ENCODE measurements around the gene SGPP2. TPM values are rescaled to one million over a fixed set of nuclear protein-coding genes. Genes with fewer than 3 reads are reported as not detected.
"Not testable (repeated sequence)": the region's sequence is repeated elsewhere in the genome, so short reads cannot be mapped to it uniquely, and the experiment has no call there.

Gene SGPP2
- total RNA-seq, 1 donor from 2014 or later = 22.4 TPM

DNA sequence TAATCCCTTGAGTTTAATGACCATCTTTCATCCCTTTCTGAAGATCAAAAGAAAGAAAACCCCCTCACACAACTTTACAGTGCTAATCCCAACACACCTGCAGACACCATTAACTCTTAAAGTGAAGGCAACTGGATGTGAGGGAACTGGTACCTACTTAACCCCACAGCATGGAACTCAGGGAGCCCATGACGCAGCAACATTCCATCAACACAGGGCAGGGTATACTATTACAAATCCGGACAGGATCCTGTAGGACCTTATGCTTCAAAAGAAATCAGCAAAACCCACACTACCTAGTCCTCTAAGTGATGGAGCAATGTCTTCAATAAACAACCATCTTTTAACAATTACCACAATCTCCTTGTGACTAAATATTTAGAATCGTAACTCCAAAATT lies 153.0 kb downstream of the SGPP2 start:
- TF ChIP-seq, protein P1, sequence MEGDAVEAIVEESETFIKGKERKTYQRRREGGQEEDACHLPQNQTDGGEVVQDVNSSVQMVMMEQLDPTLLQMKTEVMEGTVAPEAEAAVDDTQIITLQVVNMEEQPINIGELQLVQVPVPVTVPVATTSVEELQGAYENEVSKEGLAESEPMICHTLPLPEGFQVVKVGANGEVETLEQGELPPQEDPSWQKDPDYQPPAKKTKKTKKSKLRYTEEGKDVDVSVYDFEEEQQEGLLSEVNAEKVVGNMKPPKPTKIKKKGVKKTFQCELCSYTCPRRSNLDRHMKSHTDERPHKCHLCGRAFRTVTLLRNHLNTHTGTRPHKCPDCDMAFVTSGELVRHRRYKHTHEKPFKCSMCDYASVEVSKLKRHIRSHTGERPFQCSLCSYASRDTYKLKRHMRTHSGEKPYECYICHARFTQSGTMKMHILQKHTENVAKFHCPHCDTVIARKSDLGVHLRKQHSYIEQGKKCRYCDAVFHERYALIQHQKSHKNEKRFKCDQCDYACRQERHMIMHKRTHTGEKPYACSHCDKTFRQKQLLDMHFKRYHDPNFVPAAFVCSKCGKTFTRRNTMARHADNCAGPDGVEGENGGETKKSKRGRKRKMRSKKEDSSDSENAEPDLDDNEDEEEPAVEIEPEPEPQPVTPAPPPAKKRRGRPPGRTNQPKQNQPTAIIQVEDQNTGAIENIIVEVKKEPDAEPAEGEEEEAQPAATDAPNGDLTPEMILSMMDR (conservative IDR thresholded peaks at IDR 0.05) = no peak
- peaks cover 3% of the 10 kb centered on the region for H3K36me3 Mint-ChIP-seq
- H3K4me1 Mint-ChIP-seq (ENCODE audit: unreplicated experiment) = peaks cover 20% of the 10 kb centered on the region
- no peak for DNase-seq (ENCODE audit: extremely low spot score, unreplicated experiment)
- H3K27me3 Mint-ChIP-seq = no peaks in the 10 kb centered on the region
- no peaks in the 10 kb centered on the region for H3K9me3 Mint-ChIP-seq
- no peak overlapping the region for H3K27ac Mint-ChIP-seq
- H3K4me3 Mint-ChIP-seq = no peak overlapping the region

DNA sequence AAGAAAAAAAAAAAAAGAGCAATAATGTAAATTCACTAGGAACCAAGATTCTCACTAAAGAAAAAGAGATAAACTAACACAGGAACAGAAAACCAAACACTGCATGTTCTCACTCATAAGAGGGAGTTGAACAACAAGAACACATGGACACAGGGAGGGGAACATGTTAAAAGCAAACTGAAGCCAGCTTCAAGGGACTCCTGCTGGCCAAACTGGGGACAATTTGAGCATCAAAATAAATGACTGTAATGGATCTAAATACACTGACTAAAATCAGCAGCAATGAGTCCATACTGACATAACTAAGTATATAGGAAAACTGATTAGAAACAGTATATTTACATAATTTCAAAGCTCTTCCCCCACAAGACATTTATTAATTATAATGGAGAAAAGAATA lies 158.6 kb downstream of the SGPP2 start:
- DNase-seq (ENCODE audit: extremely low spot score, unreplicated experiment) = no peak
- Mint-ChIP-seq H3K4me1 (ENCODE audit: unreplicated experiment) (no peaks in the 10 kb centered on the region), H3K27ac (no peak overlapping the region), H3K4me3 (no peak overlapping the region), H3K27me3 (no peaks in the 10 kb centered on the region), H3K36me3 (peaks cover 35% of the 10 kb centered on the region), H3K9me3 (peaks cover 5% of the 10 kb centered on the region)
- TF ChIP-seq, protein P1 (conservative IDR thresholded peaks at IDR 0.05) = peak; percentile 64

- not testable (repeated sequence) for H3K27ac Mint-ChIP-seq; H3K4me1 Mint-ChIP-seq (ENCODE audit: unreplicated experiment); H3K27me3 Mint-ChIP-seq; H3K4me3 Mint-ChIP-seq; DNase-seq (ENCODE audit: extremely low spot score, unreplicated experiment); H3K9me3 Mint-ChIP-seq
- peaks cover 42% of the 10 kb centered on the region for H3K36me3 Mint-ChIP-seq
These were observed 160.2 kb downstream of the SGPP2 start for GRCh38 chr2:222584589-222584988.

GRCh38 chr2:222591661-222592060 lies 167.3 kb downstream of the SGPP2 start:
- Mint-ChIP-seq H3K4me3 (no peak overlapping the region), H3K4me1 (ENCODE audit: unreplicated experiment) (no peaks in the 10 kb centered on the region), H3K9me3 (no peaks in the 10 kb centered on the region), H3K27ac (no peak overlapping the region), H3K27me3 (no peaks in the 10 kb centered on the region), H3K36me3 (peaks cover 36% of the 10 kb centered on the region)
- TF ChIP-seq, protein P1 (conservative IDR thresholded peaks at IDR 0.05) = no peak
- DNase-seq (ENCODE audit: extremely low spot score, unreplicated experiment) = no peak

GRCh38 chr2:222592176-222592575 lies 167.8 kb downstream of the SGPP2 start:
- Mint-ChIP-seq H3K27me3 (no peaks in the 10 kb centered on the region), H3K36me3 (peaks cover 32% of the 10 kb centered on the region), H3K27ac (no peak overlapping the region)

DNA sequence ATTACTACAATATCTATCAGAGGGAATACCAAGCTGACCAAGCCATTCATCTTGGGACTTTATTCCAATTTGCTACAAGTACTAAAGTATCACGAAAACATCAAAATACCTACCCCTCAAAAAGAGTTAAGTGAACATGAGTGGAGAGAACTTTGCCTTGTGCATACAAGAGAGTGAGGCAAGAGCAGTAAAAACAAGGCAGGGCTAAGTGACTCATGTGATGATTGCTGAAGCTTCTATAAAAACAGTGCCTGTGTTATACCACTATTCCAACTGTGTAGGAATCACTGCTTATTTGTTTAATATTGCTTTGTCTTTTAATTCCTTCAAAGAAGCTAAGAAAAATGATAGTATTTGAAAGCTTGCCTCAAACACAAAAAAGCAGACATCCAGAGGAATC lies 170.3 kb downstream of the SGPP2 start:
- H3K27me3 Mint-ChIP-seq = no peaks in the 10 kb centered on the region
- no peak overlapping the region for H3K4me3 Mint-ChIP-seq
- H3K36me3 Mint-ChIP-seq = peaks cover 33% of the 10 kb centered on the region
- H3K9me3 Mint-ChIP-seq = no peaks in the 10 kb centered on the region
- TF ChIP-seq, protein P1 (conservative IDR thresholded peaks at IDR 0.05) = no peak
- no peak for DNase-seq (ENCODE audit: extremely low spot score, unreplicated experiment)
- no peak overlapping the region for H3K27ac Mint-ChIP-seq
- no peaks in the 10 kb centered on the region for H3K4me1 Mint-ChIP-seq (ENCODE audit: unreplicated experiment)

More at GRCh38 chr2:222592176-222592575, 167.8 kb downstream of the SGPP2 start:
- no peaks in the 10 kb centered on the region for H3K4me1 Mint-ChIP-seq (ENCODE audit: unreplicated experiment)
- no peak for DNase-seq (ENCODE audit: extremely low spot score, unreplicated experiment)
- no peaks in the 10 kb centered on the region for H3K9me3 Mint-ChIP-seq
- TF ChIP-seq, protein P1 (conservative IDR thresholded peaks at IDR 0.05) = no peak
- no peak overlapping the region for H3K4me3 Mint-ChIP-seq

All from type B pancreatic cell (in vitro differentiated cells).